ENCODE data around the gene B3GNT2.
"Not testable (repeated sequence)": the region's sequence is repeated elsewhere in the genome, so short reads cannot be mapped to it uniquely, and the experiment has no call there.

B3GNT2 gene

GRCh38 chr2:62186156-62186905 is 9.6 kb upstream of the B3GNT2 start:
- no peak for DNase-seq

- no peak for DNase-seq
These were observed 8.7 kb upstream of the B3GNT2 start for GRCh38 chr2:62187246-62187645.

GRCh38 chr2:62188416-62188815 is 7.5 kb upstream of the B3GNT2 start:
- DNase-seq, result no peak

- no peak for DNase-seq
These were observed 6.7 kb upstream of the B3GNT2 start for GRCh38 chr2:62189196-62189595.

- no peak for DNase-seq
These were observed 3.1 kb upstream of the B3GNT2 start for GRCh38 chr2:62192811-62193210.

GRCh38 chr2:62194558-62195420 is 1.1 kb upstream of the B3GNT2 start:
- DNase-seq, result no peak

- peak; percentile 66 for DNase-seq
These were observed 475 bp downstream of the B3GNT2 start for GRCh38 chr2:62196278-62196901.

- peak; percentile 50 for DNase-seq
These were observed 1.4 kb downstream of the B3GNT2 start for GRCh38 chr2:62197011-62197924.

- no peak for DNase-seq
These were observed 2.2 kb downstream of the B3GNT2 start for GRCh38 chr2:62197925-62198633.

GRCh38 chr2:62198854-62199253 is 2.9 kb downstream of the B3GNT2 start:
- not testable (repeated sequence) for DNase-seq

- no peak for DNase-seq
These were observed 3.6 kb downstream of the B3GNT2 start for GRCh38 chr2:62199392-62200125.

GRCh38 chr2:62200291-62200841 is 4.5 kb downstream of the B3GNT2 start:
- no peak for DNase-seq

- no peak for DNase-seq
These were observed 5.0 kb downstream of the B3GNT2 start for GRCh38 chr2:62200868-62201267.

- DNase-seq, result no peak
These were observed 5.4 kb downstream of the B3GNT2 start for GRCh38 chr2:62201307-62201706.

- DNase-seq, result no peak
These were observed 6.3 kb downstream of the B3GNT2 start for GRCh38 chr2:62202019-62202722.

- no peak for DNase-seq
These were observed 6.8 kb downstream of the B3GNT2 start for GRCh38 chr2:62202729-62203128.

GRCh38 chr2:62203459-62203858 is 7.5 kb downstream of the B3GNT2 start:
- DNase-seq, result no peak

- no peak for DNase-seq
These were observed 9.1 kb downstream of the B3GNT2 start for GRCh38 chr2:62204998-62205496.

- DNase-seq, result no peak
These were observed 9.6 kb downstream of the B3GNT2 start for GRCh38 chr2:62205554-62205953.

GRCh38 chr2:62206024-62206423 is 10.1 kb downstream of the B3GNT2 start:
- DNase-seq, result no peak

Data from activated CD4-positive, CD25-positive, alpha-beta regulatory T cell treated with anti-CD3 and anti-CD28 coated beads, Interleukin-2, amount 50 U/mL, for 72 hours (primary cell).